IMR-90 (cell line): ENCODE measurements around the gene MRS2.

Experiments used
- MAFK ChIP-seq: IDR thresholded peaks from 2 replicates; pipeline ENCODE4 v1.6.1; 2012; ENCODE audit warnings: low read depth, low read length, improper control_type of control experiment
- POLR2A ChIP-seq: IDR thresholded peaks from 2 replicates; pipeline ENCODE4 v1.6.1; 2012; ENCODE audit warnings: mild to moderate bottlenecking, low read depth, low read length
- TF ChIP-seq, protein P1 (sequence below): conservative IDR thresholded peaks from 2 replicates; pipeline ENCODE4 v1.5.1; 2012; ENCODE audit warnings: mild to moderate bottlenecking, low read depth, low read length, improper control_type of control experiment

DNA sequence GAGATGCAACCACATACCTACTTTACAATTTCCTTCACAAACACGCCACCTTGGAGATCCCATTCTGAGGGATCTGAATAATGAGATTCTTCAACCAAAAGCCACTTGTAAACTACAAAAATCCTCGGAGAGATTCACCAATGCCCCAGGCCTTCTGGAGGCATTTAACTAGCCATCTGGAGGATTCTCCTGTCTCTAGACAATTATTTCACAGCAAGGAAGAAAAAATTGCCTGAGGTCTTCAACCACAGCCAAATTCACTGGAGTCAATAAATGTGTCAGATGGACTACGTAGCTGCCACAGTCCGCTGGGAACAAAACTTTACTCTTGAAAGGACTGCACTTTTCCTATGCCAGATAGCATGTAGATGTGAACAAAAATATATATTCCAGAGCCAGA lies 25.9 kb upstream of the MRS2 start:
- TF ChIP-seq, protein P1, sequence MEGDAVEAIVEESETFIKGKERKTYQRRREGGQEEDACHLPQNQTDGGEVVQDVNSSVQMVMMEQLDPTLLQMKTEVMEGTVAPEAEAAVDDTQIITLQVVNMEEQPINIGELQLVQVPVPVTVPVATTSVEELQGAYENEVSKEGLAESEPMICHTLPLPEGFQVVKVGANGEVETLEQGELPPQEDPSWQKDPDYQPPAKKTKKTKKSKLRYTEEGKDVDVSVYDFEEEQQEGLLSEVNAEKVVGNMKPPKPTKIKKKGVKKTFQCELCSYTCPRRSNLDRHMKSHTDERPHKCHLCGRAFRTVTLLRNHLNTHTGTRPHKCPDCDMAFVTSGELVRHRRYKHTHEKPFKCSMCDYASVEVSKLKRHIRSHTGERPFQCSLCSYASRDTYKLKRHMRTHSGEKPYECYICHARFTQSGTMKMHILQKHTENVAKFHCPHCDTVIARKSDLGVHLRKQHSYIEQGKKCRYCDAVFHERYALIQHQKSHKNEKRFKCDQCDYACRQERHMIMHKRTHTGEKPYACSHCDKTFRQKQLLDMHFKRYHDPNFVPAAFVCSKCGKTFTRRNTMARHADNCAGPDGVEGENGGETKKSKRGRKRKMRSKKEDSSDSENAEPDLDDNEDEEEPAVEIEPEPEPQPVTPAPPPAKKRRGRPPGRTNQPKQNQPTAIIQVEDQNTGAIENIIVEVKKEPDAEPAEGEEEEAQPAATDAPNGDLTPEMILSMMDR, result no peak
- TF ChIP-seq MAFK (no peak), POLR2A (no peak)
